GM19035 (cell line): ENCODE data around the gene EHHADH.

ENCODE experiments used
- ATAC-seq: cut with Tn5 transposase; IDR thresholded peaks from one replicate; pipeline ENCODE4 v1.9.1; 2021; ENCODE audit not compliant: unreplicated experiment

The EHHADH gene

DNA sequence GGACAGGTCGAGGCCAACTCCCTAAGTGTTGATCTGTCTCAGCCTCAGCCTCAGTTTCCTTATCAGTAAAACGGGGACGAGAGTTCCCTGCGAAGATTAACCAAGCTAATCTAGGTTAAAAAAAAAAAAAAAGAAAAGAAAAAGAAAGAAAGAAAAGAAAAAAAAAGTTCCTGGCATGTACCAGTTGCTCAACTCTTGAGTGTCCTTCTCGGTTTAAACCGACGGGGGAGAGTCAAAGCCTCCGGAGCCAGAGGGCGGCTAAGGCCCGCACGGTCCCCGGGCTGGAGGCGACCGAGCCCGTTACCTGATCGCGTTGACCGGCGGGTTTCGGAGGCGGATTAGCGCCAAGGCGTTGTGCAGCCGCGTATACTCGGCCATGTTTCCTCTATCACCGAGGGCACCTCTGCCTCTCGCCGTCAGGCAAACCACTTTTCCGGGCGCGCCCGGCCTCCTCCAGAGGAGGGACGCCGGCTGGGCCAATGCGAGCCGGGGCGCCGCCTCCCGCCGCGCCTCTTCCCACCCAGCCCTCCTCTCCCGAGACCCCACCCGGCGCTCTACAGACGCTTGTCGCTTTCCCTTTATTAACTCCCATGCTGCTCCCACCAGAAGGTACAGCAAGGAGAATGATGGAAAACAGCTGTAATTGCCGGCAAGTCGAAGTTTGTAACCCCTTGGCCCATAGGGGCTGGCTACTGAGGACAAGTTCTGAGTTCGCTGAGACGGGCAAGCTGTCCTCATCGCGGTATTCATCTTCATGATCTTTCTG lies at the start of gene EHHADH:
TSS of gene EHHADH (minus strand) at position 405 of the 766 bp plus-strand sequence. CDS start at position 378, 27 bp downstream.
- ATAC-seq, result peak; percentile 72

DNA sequence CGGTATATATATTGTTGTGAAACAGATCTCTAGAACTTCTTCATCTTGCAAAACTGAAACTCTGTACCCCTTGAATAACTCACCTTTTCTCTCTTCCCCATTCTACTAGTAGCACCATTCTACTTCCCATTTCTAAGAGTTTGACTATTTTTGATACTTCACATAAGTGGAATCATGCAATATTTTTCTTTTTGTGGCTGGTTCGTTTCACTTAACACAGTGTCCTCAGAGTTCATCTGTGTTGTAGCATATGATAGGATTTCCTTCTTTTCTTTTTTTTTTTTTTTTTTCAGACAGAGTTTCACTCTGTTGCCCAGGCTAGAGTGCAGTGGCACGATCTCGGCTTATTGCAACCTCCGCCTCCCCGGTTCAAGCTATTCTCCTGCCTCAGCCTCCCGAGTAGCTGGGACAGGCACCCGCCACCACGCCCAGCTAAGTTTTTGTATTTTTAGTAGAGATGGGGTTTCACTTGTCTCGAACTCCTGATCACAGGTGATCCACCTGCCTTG lies 46.1 kb upstream of the EHHADH start:
- peak; percentile 88 for ATAC-seq

DNA sequence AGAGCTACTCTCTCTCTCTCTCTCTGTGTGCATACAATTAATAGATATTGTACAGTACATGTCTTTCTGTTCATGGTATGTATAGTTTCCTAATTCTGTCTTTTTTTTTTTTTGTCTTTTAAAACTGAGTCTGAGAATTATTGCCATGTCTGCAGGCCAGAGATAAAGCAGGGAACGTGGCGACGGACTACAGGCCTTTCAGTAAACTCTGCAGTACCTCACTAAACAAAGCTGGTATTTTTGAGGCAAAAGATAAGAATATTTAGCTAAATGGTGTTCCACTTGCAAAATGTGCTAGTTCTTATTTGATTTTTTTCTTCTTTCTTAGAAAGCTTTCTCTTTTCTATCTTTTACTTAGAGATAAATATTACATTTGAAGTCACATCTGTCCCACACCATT lies 44.0 kb upstream of the EHHADH start:
- ATAC-seq, result no peak

DNA sequence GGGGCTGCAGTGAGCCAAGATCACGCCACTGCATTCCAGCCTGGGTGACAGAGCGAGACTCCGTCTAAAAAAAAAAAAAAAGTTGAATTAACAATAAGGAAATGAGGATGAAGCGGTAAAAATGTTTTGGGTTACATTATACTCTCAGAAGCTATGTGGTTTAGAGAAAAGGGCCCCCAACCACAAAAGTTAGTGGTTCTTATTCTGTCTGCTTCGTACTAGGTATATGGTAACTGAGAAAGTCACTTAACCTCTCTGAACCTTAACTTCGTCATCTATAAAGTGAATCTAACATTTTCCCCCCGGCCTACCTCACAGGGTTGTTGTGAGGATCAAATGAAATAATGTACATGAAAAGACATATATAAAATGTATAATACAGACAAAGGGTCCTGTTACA lies 38.4 kb upstream of the EHHADH start:
- no peak for ATAC-seq

DNA sequence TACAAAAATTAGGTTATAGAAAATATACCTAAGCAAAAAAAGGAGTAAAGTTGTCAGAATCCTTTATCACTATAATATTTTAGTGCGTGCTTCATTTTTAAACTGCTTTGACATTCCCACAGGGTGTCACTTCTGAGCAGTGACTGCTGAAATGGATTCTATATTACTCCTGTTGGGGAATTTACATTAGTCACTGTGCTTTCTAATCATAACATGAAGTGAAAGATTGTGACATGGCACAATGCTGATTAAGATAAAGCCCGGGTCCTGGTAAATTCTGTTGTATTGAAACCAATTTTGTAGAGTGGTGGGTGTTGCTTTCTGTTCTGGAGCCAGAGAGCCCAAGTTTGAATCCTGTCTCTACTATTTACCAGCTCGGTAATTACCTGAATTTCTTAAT lies 36.4 kb upstream of the EHHADH start:
- peak; percentile 70 for ATAC-seq

DNA sequence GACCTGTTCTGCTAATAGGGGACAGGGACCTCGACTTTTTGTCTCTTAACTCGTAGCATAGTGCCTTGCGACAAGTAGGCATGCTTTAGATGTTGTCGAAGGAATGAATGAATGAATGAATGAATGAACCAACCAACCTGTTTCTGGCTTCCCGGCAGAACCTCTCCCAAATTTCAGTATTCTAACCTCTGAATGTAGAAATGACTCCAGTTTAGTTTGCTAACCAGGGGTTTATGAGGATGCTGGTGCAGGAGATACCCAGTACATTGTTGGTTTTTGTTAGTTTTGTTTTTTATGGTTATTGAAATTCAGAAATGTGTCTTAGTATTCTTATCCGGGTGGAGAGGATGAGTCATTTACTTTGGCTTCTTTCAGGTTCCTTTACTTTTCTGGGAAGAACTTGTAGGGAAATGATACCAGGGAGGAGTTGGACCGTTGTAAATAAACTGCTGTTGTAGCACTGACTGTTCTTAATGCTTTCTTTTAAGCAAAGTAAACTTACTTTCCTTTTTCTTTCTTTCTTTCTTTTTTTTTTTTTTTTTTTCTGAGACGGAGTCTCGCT lies 29.6 kb upstream of the EHHADH start:
- ATAC-seq, result no peak

DNA sequence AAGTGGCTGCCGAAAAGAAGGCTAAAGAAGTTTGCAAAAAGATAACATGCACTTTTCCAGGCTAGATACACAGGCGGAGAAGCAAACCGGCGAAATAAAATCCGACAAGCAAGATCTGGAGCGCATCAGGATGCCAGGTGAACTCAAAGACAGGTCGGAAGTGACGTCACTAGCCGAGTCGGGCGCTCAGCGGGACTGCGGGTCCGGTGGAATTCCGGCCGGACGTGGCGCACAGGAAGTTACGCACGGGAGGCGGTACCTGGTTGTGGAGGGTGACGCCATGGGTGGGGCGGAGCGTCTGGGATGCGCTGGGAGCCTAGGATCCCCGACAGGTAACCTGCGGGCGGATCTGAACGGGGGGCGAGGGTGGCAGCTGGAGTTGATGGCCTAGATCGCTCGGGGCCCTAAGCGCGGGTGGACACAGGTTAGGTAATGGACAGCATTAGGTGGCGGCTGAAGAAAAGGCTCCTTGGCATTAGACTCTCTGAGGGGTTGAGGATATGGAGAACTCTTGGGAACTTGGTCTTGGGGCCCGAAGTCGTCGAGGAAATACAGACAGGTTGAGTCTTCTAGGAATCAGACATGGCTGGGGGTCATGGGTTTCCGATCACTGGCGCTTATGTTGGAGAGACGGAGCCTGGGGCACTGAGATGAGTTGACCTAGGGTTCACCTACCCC lies 29.0 kb upstream of the EHHADH start:
- ATAC-seq, result peak; percentile 100

DNA sequence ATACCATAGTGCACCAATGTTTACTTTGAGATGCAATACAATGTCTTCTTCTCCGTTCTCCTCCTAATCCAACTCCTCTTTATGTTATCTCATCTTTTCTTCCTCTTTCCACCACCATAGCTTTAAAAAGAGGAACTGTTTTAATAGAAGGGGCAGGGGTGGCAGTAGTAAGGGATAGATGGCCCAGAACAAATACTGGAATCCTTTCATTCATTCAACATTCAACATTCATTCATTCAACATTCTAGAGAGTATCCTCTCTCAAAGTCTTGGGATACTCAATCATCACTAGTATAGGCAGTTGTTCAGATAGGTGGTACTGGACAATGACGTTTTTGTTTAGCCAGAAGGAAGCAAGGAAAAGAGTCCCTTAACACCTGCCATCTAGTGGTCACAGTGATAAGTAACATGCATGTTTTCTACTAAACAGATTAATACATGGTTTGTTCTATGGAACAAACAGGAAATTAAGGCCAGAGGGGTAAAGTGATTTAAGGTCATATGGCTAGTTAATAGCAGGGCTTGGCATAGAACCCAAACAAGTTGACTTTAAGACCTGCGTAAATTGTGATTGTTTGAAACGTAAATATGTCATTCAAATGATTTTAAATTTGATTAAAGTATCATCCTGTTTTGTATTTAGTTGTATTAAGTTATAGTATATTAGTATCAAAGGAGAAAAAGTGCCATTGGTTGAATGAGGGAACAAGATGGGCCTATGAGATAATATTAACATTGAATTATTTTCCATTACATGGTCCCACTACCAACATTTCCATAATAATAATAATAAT lies 26.9 kb upstream of the EHHADH start:
- ATAC-seq, result no peak

DNA sequence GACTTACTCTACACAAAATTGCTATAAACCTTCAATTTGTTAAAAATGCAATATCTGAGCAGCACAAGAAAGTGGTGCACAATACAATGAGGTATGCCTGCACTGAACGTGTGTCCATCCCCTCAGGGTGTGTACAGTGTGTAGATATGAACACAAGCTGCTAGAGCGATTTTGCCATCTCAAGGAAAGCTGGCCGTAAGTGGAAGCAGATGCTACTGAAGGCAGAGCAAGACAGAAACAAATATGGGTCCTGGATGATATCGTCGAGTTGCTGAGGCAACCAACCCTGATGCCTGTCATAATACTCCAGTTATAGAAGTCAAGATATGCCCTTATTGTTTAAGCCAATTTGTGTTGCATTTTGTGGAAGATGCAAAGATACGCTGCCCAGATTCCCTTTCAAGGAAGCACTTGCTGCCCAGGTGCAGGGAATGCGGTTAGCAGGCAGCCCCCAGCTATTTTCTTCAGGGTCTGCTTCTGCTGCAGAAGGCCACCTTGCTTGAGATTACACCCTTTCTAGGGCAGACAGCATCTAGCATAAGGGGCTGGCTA lies 25.8 kb upstream of the EHHADH start:
- ATAC-seq, result no peak

DNA sequence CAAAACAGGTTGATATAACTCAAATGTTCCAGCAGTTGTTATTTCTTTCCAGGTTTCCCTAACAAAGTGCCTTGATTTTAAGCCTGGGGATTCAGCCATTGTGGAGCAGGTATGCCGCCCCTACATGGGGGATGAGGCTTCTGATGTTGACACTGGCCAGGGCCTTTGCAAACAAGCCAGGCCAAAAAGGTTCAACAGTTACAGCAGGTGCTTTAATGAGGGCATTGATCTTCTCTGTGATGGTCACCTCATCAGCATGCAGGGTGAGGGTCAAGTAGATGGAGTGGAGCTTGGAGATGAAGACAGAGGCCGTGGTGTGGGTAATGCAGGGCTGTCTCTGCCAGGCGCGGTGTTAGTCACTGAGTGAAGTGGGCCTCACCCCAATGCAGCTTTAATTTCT lies 22.6 kb upstream of the EHHADH start:
- ATAC-seq, result no peak

DNA sequence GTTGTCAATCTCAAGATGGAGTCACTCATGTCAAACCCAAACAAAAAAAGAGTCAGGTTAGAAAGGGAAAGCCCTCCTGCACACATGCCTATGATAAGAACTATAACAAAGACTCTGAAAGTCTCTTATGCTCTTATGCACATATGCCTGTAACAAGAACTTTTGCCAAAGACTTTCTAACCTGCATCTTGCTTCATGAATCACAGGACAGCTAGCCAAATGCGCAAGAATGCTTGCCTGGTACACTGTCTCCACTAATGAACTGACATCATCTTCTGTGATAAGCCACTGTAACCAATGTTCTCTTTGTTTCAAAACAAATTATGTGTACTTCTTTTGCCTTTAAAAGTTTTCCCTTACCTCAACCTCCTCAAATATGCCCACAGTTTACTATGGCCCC lies 18.2 kb upstream of the EHHADH start:
- ATAC-seq, result no peak

DNA sequence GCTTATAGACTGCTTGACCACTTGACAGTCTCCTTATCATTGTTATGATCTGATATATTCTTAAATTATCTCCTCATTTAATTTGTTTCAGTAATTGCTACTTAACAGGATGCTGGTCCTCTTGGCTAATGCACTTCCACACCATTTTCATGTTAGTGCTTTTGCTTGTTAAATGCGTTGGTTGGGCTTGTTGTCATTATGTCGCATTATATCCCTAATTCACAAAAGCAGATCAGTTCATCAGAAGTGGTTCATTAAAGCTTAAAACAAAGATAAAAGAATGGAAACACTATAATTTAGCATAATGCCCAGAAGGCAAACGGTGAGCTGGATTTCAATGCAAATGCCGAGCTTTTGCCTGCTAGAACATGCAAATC lies 17.1 kb upstream of the EHHADH start:
- no peak for ATAC-seq

DNA sequence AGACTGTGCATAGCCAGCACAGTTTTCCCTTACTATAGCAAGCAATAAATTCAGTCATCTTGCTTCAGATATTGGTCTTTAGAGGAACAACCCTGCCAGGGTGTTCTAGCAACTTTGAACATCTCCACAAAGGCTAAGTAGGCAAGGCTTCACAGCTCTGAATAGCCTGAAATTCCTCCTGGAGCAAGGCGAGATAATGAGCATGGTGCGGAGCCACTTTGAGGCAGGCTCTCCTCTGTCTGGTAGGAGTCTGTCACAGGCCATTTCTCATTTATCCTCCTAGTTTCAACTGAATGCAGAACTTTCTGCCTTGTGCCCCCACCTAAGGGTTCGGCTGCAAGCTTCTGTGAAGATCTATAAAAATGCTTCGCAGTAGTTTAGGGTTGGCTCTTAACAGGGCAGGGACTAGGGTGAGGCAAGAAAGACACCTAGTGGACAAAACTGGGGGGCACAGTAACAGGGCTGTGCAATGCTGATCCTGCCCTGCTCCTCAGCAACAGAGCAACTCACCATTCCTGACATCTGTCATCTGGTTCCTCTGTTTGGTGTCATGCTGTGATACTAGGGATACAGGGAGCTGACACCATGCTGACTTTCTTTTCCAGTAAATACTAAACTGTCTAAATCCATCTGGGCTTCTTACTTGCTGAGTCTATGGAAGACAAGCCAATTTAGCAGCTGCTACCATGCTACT lies 16.6 kb upstream of the EHHADH start:
- no peak for ATAC-seq

DNA sequence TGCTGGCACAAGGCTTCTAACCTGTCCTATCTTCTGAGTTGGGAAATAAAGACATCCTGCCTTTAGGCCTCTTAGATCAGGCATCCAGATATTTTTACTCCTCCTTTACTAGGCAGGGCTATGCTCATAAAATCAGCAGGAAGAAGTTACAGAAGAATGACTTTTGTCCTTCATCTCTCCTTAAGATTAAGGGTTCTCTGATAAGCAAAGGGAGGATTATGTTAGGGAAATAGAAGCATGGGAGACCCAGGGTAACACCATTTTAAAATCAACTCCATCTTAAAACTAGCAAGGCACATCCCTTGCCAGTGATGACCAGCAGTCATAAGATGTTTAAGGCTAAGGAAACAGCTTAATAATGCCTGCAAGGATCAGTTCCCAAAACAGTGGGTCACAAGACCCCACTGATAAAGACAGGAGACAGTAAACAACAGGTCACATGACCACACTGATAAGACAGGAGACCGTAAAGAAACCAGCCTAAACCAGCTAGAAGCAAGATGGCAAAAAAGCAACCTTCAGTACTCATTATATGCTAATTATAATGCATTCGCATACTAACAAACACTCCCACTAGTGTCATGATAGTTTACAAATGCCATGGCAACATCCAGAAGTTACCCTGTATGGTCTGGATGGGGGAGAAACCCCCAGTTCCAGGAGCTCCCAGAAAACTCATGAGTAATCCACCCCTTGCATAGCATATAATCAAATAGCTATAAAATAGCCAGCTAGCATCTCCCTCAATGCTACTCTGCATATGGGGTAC lies 14.5 kb upstream of the EHHADH start:
- ATAC-seq, result no peak

DNA sequence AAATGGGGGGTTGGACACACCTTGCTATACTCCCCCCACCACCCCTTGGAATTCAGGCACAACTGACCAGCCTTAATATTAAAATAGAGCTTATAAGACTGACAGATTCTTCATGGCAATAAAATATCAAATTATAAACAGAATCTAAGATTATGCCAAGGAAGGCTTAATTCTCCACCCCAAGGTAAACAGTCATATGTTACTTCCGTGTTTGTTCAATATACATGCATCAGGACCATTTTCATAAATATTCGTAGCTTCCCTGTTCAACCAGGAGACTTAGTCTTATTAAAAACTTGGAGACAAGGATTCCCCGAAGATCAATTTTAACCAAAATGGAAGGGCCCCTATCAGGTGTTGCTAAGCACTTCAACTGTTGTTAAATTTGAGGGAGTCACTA lies 13.3 kb upstream of the EHHADH start:
- no peak for ATAC-seq

DNA sequence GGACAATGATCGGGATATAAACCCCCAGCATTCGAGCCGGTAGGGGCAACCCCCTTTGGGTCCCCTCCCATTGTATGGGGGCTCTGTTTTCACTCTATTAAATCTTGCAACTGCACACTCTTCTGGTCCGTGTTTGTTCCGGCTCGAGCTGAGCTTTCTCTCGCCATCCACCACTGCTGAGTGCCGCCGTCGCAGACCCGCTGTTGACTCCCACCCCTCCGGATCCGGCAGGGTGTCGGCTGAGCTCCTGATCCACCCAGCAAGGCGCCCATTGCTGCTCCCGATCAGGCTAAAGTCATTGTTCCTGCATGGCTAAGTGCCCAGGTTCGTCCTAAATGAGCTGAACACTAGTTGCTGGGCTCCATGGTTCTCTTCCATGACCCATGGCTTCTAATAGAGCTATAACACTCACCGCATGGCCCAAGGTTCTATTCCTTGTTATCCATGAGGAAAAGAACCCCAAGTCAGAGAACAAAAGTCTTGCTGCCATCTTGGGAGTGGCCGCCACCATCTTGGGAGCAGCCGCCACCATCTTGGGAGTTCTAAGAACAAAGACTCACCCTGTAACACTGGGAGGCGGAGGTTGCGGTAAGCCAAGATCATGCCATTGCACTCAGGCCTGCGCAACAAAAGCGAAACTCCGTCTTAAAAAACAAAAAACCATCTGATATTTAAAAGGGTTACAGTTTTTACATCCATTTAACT lies 11.2 kb upstream of the EHHADH start:
- no peak for ATAC-seq

DNA sequence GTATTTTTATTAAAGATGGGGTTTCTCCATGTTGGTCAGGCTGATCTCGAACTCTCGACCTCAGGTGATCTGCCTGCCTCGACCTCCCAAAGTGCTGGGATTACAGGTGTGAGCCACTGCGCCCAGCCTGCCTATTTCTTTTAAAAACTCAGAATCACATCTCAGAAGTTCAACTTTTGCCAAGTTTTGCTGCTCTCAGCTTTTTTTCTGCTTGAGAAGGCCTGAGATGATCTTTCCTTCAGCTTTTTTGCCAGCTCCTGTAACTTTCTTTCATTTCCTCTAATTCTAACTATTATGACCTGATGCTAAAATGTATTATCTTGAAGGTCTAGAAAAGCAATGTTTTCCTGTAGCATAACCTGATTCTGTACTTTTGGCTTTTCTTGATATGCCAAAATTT lies 9.6 kb upstream of the EHHADH start:
- ATAC-seq, result no peak

DNA sequence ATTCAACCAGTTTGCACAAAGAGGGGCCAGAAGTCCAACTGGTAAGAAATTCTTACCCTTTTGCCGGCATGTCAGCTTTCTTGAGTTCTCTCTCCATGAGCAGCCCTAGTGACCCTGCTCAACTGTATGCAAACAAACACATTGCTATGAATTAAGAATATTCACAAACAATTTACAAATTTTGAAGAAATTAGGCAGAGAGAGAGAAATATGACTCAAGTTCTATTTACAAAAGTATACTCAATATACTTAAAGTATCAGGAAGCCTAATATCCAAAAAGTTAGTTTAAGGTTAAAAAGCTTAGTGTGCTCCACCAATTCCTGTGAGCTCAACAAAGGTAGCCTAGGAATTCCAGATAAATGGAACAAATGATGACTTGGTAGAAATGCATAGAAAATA lies 3.5 kb upstream of the EHHADH start:
- ATAC-seq, result no peak

DNA sequence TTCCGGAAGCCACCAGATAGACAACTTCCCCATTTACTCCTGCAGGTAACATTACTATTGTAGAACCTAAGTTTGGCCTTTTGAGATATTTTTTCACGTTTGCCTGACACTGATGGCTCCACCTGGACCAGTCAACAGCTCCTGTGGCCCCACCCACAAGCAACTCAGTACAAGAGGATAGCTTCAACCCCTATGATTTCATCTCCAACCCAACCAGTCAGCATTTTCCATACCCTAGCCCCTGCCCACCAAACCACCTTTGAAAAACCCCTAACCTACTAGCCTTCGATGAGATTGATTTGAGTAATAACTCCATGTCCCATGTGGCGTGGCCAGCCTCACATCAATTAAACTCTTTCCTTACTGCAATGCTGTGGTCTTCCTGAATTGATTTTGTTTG lies 950 bp upstream of the EHHADH start:
- no peak for ATAC-seq
